ENCODE data around the gene P2RX4. TPM values are rescaled to one million over a fixed set of nuclear protein-coding genes. Genes with fewer than 3 reads are reported as not detected.

P2RX4 gene
- polyA plus RNA-seq, 1 donor (not counting 4 experiments of a cell fraction or from before 2014, with no cell fraction given) = 5.1 TPM

Other genes starting within 250 kb of the P2RX4 start
- not detected in 3 replicates for gene HNF1A, start 231.6 kb upstream of the P2RX4 start, polyA plus RNA-seq
- 12.3 to 16.9 TPM (median 12.8 TPM) in 3 replicates for gene C12orf43, start 193.6 kb upstream of the P2RX4 start, polyA plus RNA-seq
- 3.6 to 6.2 TPM (median 4.5 TPM) in 3 replicates for gene OASL, start 170.9 kb upstream of the P2RX4 start, polyA plus RNA-seq
- 0.12 to 0.21 TPM (median 0.20 TPM) in 3 replicates for gene P2RX7, start 77.3 kb upstream of the P2RX4 start, polyA plus RNA-seq
- gene CAMKK2, start 86.6 kb downstream of the P2RX4 start, polyA plus RNA-seq = 18.6 to 25.1 TPM (median 22.9 TPM) in 3 replicates
- gene ANAPC5, start 142.3 kb downstream of the P2RX4 start, polyA plus RNA-seq = 109 to 141 TPM (median 115 TPM) in 3 replicates
- 39.0 to 49.0 TPM (median 49.0 TPM) in 3 replicates for gene RNF34, start 190.0 kb downstream of the P2RX4 start, polyA plus RNA-seq

Measured in keratinocyte (primary cell).